OCI-LY1 (cell line): ENCODE measurements around the gene SUPT3H.

Experiments
- CTCF ChIP-seq: fragments of 200-600 bp; sonication (generic), shearing (Covaris generic); IDR thresholded peaks from 2 replicates; pipeline ENCODE4 v1.5.1; 2017; ENCODE audit warnings: mild to moderate bottlenecking, antibody characterized with exemption, low read length, moderate library complexity, mixed read lengths
- EZH2 ChIP-seq: fragments of 200-600 bp; sonication (generic), shearing (Covaris generic); IDR thresholded peaks from 2 replicates; pipeline ENCODE4 v1.8.0; 2017; ENCODE audit warnings: borderline replicate concordance, mixed run types, mild to moderate bottlenecking, antibody characterized with exemption, low read length, moderate library complexity, mixed read lengths

GRCh38 chr6:44960898-44961297 is 416.8 kb downstream of the SUPT3H start:
- TF ChIP-seq EZH2 (no peak), CTCF (no peak)
